Measurements from ENCODE around the gene GHRL.

GHRL gene

GRCh38 chr3:10333349-10333650, 40.6 kb upstream of the GHRL start:
- Mint-ChIP-seq H3K4me3 (no peak overlapping the region), H3K27ac (no peak overlapping the region)

DNA sequence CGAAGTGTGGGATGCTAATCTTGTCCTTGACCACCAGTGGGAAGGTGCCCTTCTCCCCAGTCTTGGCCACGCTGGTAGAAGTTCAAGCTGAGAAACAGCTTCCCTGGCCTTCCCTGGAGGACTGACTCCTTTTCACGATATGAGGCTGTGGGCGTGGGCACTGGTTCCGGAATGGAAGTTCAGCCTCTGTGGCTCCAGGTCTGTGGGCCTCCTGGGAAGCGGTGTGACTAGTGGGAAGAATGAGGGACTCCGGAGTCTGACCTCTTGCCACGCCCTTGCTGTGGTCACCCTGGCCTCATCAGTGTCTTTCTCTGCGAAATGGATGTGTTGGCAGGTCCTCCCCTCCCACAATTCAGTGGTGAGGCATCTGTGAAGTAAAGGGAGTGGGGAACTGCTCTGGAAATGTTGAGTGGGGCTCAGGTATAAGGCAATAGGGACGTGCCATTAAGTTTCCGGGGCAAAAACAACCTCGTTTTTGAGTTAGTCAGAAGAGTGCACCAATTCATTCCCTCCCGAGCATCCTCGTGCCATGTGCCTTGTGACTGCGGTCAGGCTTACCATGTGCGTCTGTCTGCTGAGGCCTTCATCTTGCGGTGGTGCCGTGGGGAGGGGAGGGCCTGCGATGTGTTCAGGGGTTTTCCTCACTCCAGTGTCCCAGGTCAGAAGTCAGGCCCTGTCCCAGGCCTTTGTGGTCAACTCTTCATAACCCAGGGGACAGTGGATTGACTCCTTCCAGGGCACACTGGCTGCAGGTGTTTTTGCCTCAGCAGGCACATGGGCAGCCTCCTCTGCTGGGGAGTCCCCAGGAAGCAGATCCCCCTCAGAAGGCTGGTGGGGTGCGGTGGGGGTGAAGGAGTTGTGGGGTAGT, 40.0 kb upstream of the GHRL start:
- H3K36me3 Mint-ChIP-seq (ENCODE audit: low read depth) = no peaks in the 10 kb centered on the region
- no peak for DNase-seq
- H3K4me1 Mint-ChIP-seq (ENCODE audit: low read depth) = no peaks in the 10 kb centered on the region
- H3K9me3 Mint-ChIP-seq = no peaks in the 10 kb centered on the region
- no peak overlapping the region for H3K27ac Mint-ChIP-seq
- no peak overlapping the region for H3K4me3 Mint-ChIP-seq
- peaks cover 24% of the 10 kb centered on the region for H3K27me3 Mint-ChIP-seq

More at GRCh38 chr3:10333349-10333650, 40.6 kb upstream of the GHRL start:
- no peaks in the 10 kb centered on the region for H3K36me3 Mint-ChIP-seq (ENCODE audit: low read depth)
- peaks cover 23% of the 10 kb centered on the region for H3K27me3 Mint-ChIP-seq
- no peaks in the 10 kb centered on the region for H3K4me1 Mint-ChIP-seq (ENCODE audit: low read depth)
- no peak for DNase-seq
- H3K9me3 Mint-ChIP-seq = no peaks in the 10 kb centered on the region

- DNase-seq = no peak
- Mint-ChIP-seq H3K4me3 (no peak overlapping the region), H3K27me3 (peaks cover 24% of the 10 kb centered on the region), H3K36me3 (ENCODE audit: low read depth) (no peaks in the 10 kb centered on the region), H3K4me1 (ENCODE audit: low read depth) (no peaks in the 10 kb centered on the region), H3K9me3 (no peaks in the 10 kb centered on the region), H3K27ac (no peak overlapping the region)
Observed at GRCh38 chr3:10331320-10331719, 38.6 kb upstream of the GHRL start.

- Mint-ChIP-seq H3K36me3 (ENCODE audit: low read depth) (no peaks in the 10 kb centered on the region), H3K27me3 (peaks cover 24% of the 10 kb centered on the region), H3K27ac (no peak overlapping the region)
Observed at GRCh38 chr3:10330319-10330718, 37.6 kb upstream of the GHRL start.

DNA sequence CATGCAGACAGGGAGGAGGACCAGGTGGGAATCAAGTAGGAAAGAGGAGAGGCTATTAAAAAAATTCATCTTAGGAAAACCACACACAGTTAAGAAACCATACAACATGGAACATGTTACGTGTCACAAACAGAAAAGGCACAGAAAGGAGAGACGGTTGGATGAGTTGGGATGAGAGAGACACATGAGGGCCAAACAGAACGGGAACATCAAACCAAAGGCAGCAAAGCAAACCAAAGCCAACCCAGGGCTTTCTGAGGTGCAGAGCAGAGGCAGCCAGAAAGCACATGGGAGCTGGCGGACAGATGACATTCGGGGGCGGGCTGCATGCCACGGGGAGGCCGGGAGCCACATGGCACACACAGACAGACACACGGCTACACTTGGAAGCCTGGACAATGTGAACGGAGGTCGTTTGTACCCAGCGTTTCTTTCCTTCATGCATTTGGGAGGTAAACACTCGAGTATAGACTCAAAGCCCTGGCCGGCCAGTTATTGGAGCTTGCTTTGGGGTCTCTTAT, 36.8 kb upstream of the GHRL start:
- no peak overlapping the region for H3K4me3 Mint-ChIP-seq
- no peaks in the 10 kb centered on the region for H3K4me1 Mint-ChIP-seq (ENCODE audit: low read depth)
- no peak for DNase-seq
- H3K27ac Mint-ChIP-seq = no peak overlapping the region
- no peaks in the 10 kb centered on the region for H3K36me3 Mint-ChIP-seq (ENCODE audit: low read depth)
- H3K9me3 Mint-ChIP-seq = no peaks in the 10 kb centered on the region
- peaks cover 24% of the 10 kb centered on the region for H3K27me3 Mint-ChIP-seq

More at GRCh38 chr3:10330319-10330718, 37.6 kb upstream of the GHRL start:
- Mint-ChIP-seq H3K9me3 (no peaks in the 10 kb centered on the region), H3K4me3 (no peak overlapping the region), H3K4me1 (ENCODE audit: low read depth) (no peaks in the 10 kb centered on the region)
- no peak for DNase-seq

- H3K9me3 Mint-ChIP-seq = no peaks in the 10 kb centered on the region
- H3K27me3 Mint-ChIP-seq = peaks cover 24% of the 10 kb centered on the region
- H3K27ac Mint-ChIP-seq = no peak overlapping the region
- H3K4me1 Mint-ChIP-seq (ENCODE audit: low read depth) = no peaks in the 10 kb centered on the region
- no peak overlapping the region for H3K4me3 Mint-ChIP-seq
- DNase-seq = no peak
- H3K36me3 Mint-ChIP-seq (ENCODE audit: low read depth) = no peaks in the 10 kb centered on the region
Observed at GRCh38 chr3:10328460-10329071, 35.8 kb upstream of the GHRL start.

DNA sequence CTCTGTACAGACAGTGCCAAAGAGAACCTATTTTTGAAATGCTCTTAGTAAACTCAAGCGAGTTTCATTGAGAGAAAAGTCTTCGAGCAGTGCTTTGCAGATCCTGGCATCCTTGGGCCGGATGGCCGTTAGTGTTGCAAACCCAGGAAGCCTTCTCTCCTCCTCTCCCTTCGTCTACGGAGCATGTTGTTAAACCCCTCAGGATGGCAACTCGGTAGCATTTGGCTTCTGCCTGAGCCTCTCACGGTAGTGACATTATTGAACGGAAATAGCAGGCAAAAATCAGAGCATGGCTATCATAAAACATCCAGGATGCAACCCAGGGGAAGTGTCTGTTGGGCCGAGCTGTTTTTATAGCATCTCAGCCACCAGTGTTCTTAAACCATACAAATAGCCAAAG, 34.8 kb upstream of the GHRL start:
- H3K9me3 Mint-ChIP-seq = no peaks in the 10 kb centered on the region
- no peaks in the 10 kb centered on the region for H3K36me3 Mint-ChIP-seq (ENCODE audit: low read depth)
- DNase-seq = no peak
- H3K4me1 Mint-ChIP-seq (ENCODE audit: low read depth) = no peaks in the 10 kb centered on the region
- no peak overlapping the region for H3K4me3 Mint-ChIP-seq
- peaks cover 24% of the 10 kb centered on the region for H3K27me3 Mint-ChIP-seq
- H3K27ac Mint-ChIP-seq = no peak overlapping the region

DNA sequence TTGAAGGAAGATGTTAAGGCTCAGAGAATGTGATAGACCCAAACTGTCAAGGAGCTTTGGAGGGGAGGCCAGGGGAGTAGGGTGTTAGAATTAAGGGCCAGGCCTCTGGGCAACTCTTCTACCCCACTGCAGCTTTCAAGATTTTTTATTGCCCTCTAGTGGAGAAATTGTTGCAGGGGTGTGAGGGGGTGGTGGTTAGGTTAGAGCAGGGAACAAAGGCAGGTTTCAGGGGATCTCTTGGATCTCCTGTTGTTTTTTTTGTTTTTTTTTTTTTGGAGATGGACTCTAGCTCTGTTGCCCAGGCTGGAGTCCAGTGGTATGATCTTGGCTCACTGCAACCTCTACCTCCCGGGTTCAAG, 29.6 kb upstream of the GHRL start:
- H3K4me1 Mint-ChIP-seq (ENCODE audit: low read depth) = peaks cover 26% of the 10 kb centered on the region
- no peak for DNase-seq
- H3K9me3 Mint-ChIP-seq = no peaks in the 10 kb centered on the region
- H3K27ac Mint-ChIP-seq = no peak overlapping the region
- no peak overlapping the region for H3K4me3 Mint-ChIP-seq
- H3K27me3 Mint-ChIP-seq = no peaks in the 10 kb centered on the region
- peaks cover 31% of the 10 kb centered on the region for H3K36me3 Mint-ChIP-seq (ENCODE audit: low read depth)

GRCh38 chr3:10321630-10322351, 29.0 kb upstream of the GHRL start:
- Mint-ChIP-seq H3K27ac (peak overlapping the region; percentile 60), H3K4me3 (peak overlapping the region; percentile 96), H3K27me3 (no peaks in the 10 kb centered on the region), H3K9me3 (no peaks in the 10 kb centered on the region), H3K4me1 (ENCODE audit: low read depth) (peaks cover 26% of the 10 kb centered on the region), H3K36me3 (ENCODE audit: low read depth) (peaks cover 36% of the 10 kb centered on the region)
- DNase-seq = no peak

DNA sequence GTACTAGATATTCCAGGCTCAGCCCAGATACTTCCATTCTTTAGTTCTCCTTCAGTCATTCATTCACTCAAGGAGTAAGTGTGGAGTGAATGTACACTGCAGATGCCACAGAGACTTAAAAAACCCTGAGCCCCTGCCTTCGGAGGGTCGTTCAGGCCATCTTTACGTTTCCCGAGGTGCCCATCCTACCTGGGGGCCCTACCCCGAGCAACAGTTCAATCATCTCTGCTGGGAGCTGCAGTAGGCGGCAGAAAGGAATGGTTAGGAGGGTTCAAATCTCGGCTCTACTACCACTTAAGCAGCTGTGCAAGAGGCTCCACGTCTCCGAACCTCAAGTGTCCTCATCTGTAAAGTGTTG, 27.6 kb upstream of the GHRL start:
- no peaks in the 10 kb centered on the region for H3K9me3 Mint-ChIP-seq

GRCh38 chr3:10319804-10320203, 27.1 kb upstream of the GHRL start:
- peaks cover 26% of the 10 kb centered on the region for H3K4me1 Mint-ChIP-seq (ENCODE audit: low read depth)
- H3K4me3 Mint-ChIP-seq = peak overlapping the region; percentile 96
- H3K27me3 Mint-ChIP-seq = no peaks in the 10 kb centered on the region
- no peak for DNase-seq
- H3K27ac Mint-ChIP-seq = peak overlapping the region; percentile 95
- peaks cover 54% of the 10 kb centered on the region for H3K36me3 Mint-ChIP-seq (ENCODE audit: low read depth)
- H3K9me3 Mint-ChIP-seq = no peaks in the 10 kb centered on the region

More for the DNA sequence above, 27.6 kb upstream of the GHRL start:
- H3K27me3 Mint-ChIP-seq = no peaks in the 10 kb centered on the region
- peak overlapping the region; percentile 96 for H3K4me3 Mint-ChIP-seq
- peak overlapping the region; percentile 95 for H3K27ac Mint-ChIP-seq
- peaks cover 50% of the 10 kb centered on the region for H3K36me3 Mint-ChIP-seq (ENCODE audit: low read depth)
- no peak for DNase-seq
- H3K4me1 Mint-ChIP-seq (ENCODE audit: low read depth) = peaks cover 26% of the 10 kb centered on the region

GRCh38 chr3:10319251-10319650, 26.5 kb upstream of the GHRL start:
- Mint-ChIP-seq H3K4me1 (ENCODE audit: low read depth) (peaks cover 26% of the 10 kb centered on the region), H3K4me3 (peak overlapping the region; percentile 96), H3K27me3 (no peaks in the 10 kb centered on the region), H3K27ac (peak overlapping the region; percentile 89), H3K9me3 (no peaks in the 10 kb centered on the region), H3K36me3 (ENCODE audit: low read depth) (peaks cover 60% of the 10 kb centered on the region)
- DNase-seq = no peak

DNA sequence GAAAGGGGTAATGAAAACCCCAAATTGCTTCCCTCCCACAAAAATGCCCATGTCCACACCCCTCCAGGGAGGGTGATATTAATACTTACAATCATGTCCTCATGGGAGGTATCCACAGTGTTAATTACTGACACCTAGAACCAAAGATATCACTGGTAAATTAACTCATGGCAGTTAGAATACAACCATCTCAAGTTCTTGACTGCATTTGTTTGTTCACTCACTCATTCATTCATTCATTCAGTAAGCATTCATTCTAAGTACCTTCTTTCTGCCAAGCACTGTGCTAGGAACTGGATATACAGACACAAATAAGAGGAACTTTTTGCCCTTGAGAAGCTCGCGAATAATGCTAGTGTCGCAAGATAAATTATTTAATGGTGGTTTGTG, 25.2 kb upstream of the GHRL start:
- no peaks in the 10 kb centered on the region for H3K27me3 Mint-ChIP-seq
- no peak for DNase-seq
- H3K27ac Mint-ChIP-seq = peak overlapping the region; percentile 40
- H3K4me1 Mint-ChIP-seq (ENCODE audit: low read depth) = peaks cover 26% of the 10 kb centered on the region
- peak overlapping the region; percentile 23 for H3K4me3 Mint-ChIP-seq
- peaks cover 73% of the 10 kb centered on the region for H3K36me3 Mint-ChIP-seq (ENCODE audit: low read depth)
- H3K9me3 Mint-ChIP-seq = no peaks in the 10 kb centered on the region

GRCh38 chr3:10317311-10317960, 24.7 kb upstream of the GHRL start:
- Mint-ChIP-seq H3K36me3 (ENCODE audit: low read depth) (peaks cover 78% of the 10 kb centered on the region), H3K4me3 (no peak overlapping the region), H3K27ac (peak overlapping the region; percentile 51), H3K9me3 (no peaks in the 10 kb centered on the region), H3K27me3 (no peaks in the 10 kb centered on the region), H3K4me1 (ENCODE audit: low read depth) (peaks cover 26% of the 10 kb centered on the region)
- DNase-seq = no peak
